ENCODE data around the gene AXIN2.
"Not testable (repeated sequence)": the region's sequence is repeated elsewhere in the genome, so short reads cannot be mapped to it uniquely, and the experiment has no call there.

AXIN2 gene

DNA sequence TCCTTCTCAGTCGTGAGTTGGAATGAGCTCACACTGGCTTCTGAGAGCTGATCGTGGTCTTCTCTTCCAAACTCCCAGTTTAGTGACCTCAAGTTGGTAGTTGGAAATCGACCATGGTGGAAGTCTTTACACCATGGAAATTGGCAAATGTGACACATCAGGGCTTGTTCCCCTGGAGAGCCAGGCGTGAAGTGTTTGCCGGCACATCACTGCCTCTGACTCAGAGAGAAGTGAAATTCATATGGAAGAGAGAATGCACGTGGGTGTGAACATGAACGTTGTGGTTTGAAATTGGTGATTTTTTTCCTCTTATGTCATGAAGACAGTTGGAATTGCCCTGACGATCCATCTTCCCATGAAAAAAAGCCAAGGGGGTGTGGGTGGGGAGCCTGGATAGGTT is 47.4 kb downstream of the AXIN2 start:
- DNase-seq, result no peak

DNA sequence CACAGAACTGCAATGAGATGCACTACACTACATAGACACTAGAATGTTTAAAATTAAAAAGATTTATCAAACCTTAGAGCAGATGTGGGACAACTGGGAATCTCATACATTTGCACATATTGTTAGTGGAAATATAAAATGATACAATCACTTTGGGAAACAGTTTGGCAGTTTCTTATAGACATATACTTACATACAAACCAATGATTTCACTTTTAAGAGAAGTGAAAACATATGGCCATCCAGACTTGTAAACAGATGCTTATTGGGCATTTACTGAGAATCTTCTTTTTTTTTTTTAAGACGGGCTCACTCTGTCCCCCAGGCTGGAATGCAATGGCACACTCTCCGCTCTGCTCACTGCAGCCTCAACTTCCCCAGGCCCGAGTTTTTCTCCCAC is 50.1 kb downstream of the AXIN2 start:
- DNase-seq, result no peak

DNA sequence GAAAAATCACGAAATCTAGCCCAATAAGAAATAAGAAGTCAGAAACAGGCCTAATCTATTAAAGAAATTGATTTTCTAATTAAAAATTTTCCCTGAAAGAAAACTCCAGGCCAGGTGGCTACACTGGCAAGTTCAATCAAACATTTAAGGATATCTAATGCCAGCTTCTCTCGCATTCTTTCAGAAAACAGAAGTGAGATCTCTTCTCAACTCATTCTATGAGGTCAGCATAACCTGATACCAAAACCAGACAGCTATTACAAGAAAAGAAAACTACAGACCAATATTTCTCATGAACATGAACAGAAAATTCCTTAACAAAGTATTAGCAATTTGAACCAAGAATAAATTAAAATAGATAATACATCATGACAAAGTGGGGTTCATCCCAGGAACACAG is 52.4 kb downstream of the AXIN2 start:
- DNase-seq, result no peak

DNA sequence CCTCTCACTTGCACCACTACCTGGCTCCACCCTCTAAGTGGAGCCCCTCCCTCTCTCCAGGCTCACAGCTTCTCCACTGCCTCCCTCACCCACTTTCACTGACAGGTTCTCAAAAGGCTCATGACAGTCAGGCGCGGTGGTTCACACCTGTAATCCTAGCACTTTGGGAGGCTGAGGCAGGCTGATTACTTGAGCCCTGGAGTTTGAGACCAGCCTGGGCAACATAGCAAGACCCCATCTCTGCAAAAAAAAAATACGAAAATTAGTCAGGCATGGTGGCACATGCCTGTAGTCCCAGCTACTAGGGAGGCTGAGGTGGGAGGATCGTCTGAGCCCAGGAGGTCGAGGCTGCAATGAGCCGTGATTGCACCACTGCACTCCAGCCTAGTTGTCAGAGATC is 56.8 kb downstream of the AXIN2 start:
- DNase-seq, result not testable (repeated sequence)

DNA sequence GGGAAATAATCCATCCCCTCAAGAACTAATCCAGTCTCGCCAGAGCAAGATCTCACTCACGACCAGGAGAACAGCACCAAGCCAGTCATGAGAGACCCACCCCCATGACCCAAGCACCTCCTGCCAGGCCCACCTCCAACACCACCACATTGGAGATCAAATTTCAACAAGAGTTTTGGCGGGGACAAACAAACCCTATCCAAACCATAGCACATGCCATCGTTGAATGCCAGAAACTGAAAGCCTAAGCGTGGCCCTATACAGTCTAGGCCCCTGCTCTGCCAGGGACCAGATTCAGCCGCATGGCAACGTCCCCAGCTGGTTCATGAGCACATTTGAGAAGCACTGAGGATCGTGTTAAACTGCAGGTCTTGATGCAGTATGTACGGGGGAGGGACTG is 57.3 kb downstream of the AXIN2 start:
- DNase-seq, result no peak

DNA sequence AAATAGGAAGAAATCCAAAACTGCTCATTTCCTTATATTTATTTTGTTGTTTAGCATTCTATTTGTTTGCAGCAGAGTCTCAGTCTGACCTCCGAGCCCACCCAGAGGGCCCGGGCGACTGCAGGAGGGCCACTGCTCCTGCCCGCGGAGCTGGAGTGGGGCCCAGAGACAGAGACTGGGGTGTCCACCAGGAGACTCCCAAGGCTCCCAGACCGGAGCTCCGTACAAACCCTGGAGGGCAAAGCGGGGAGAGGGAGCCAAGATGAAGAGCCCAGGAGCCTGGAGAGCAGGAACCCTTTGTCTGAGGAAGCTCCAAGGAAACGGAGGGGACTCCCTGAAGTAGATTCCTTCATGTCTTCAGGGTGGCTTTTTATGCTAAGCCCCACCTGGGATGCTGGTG is 57.9 kb downstream of the AXIN2 start:
- no peak for DNase-seq

DNA sequence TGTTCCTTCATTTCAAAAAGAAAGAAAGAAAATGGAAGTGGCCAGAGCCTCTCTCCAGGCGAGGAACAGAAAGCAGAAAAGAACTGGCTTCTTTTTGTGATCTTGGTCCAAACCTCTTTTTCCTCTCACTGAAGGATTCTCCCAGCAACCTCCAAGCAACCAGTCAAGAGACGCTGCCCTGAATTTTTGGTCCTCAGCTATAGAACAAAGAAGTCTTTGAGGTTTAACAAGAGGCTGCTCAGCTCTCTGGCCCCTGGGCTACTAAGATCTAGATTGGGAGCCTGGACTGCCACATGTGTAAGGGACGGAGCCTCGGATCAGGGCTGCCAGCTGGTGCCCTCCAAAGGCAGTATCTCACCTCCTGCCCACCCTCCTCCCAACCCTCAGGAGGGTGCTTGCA is 62.6 kb downstream of the AXIN2 start:
- no peak for DNase-seq

DNA sequence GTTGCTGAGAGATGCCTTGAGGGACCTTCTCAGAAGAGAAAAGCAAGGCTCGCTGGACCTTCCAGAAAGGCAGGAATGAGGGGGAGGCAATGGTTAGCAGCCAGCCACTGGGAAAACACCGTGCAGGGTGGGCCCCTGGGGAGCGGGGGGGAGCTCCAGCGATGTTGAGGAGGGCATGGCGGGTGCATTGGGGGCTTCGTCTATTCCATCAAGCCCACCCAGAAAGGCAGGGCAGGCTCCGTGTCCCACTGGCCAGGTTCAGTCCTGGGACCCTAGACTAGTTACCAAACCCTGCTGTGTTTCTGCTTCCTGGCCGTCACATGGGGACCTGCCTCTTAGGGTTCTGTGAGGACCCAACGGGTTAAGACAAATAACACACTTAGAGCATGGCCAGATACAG is 64.6 kb downstream of the AXIN2 start:
- DNase-seq, result no peak

DNA sequence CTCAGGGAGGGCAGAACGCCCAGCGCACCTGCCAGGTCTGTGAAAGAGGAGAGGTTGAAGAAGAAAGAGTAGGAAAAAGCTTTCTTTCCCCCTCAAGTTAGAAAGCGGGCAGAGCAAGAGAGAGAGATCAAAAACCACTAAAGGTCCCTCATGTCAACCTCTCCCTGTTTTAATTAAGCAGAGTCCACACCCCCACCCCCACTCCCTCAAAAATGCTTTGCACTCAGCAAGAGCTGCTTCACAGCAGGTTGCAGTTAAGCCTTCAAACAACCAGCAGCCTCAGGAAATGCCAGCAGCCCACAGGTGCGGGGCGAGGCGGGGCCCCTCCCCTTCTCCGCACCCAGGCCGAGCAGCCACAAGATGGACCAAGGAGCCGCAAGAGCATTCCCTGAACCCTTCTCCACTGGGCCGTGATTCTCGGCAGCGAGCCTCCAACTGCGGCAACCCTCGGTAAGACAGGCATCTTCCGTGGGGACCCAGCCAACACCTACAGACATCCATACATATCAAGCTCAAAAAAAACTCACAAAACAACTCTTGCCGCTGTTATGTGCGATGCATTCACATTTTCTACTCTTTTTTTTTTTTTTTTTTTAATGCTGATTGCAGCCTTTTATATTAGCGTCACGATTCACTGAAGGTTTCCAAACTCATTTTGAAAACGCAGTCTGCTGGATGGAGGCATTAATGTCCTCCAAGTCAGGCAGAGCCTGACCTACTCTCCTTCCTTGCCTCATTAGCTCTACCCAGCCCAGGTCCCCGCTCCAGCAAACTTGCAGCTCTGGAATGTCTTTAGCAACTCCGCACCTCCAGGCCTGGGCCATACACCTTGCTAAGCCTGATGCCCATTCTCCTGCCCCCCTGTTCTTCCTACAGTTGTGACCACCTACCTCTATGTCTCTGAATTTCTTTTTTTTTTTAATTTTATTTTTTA is 66.1 kb downstream of the AXIN2 start:
- peak; percentile 89 for DNase-seq

DNA sequence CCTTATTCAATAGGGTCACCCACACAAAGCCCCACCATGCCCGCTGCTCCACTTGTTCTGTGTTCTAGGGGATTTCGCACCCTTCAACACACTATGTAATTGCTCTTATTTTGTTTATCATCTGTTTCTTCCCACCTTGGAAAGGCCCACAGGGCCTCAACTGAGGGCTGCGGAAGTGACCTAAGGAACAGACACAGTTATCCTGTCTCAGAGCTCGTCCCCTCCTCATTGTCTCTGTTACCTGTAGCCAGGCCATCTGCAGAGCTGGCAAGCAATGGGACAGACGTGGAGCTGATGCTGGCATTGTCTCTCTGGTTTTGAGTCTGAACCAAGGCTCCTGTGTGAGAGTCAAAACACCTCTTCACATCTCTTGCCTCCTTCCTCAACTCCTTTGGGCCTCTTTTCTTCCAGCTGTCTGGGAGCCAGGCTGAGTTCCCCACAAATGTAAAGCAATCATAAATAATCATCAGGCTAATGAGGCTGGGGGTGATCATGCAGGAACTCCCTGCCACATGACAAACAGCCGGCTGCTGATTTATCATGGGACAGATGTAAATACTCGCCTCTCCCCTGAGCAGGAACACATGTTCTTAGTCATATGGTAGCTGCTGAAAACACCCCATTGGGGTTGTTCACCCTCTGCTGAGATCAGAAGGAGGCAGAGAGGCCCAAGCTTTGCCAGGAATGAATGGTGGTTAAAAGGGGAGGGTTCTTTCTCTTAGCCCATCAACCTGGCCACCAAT is 71.9 kb downstream of the AXIN2 start:
- DNase-seq, result peak; percentile 73

DNA sequence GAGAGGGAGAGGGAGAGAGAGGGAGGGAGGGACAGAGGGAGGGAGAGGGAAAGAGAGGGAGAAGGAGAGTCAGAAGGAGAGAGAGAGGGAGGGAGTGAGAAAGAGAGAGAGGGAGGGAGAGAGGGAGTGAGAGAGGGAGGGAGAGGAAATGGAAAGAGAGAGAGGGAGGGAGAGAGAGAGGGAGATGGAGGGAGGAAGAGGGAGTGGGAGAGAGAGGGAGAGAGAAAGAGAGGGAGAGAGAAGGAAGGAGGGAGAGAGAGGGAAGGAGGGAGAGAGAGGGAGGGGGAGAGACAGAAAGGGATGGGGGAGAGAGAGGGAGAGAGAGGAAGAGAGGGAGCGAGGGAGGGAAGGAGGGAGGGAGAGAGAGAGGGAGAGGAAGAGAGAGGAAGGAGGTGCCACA is 72.8 kb downstream of the AXIN2 start:
- DNase-seq, result no peak

DNA sequence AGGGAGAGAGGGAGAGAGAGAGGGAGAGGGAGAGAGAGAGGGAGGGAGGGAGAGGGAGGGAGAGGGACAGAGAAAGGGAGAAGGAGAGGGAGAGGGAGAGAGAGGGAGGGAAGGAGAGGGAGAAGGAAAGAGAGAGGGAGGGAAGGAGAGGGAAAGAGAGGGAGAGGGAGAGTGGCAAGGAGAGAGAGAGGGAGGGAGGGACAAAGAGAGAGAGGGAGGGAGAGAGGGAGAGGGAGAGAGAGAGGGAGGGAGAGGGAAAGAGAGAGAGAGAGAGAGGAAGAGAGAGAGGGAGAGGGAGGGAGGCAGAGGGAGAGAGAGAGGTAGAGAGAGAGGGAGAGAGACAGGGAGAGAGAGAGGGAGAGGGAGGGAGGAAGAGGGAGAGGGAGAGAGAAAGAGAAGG is 73.5 kb downstream of the AXIN2 start:
- no peak for DNase-seq

DNA sequence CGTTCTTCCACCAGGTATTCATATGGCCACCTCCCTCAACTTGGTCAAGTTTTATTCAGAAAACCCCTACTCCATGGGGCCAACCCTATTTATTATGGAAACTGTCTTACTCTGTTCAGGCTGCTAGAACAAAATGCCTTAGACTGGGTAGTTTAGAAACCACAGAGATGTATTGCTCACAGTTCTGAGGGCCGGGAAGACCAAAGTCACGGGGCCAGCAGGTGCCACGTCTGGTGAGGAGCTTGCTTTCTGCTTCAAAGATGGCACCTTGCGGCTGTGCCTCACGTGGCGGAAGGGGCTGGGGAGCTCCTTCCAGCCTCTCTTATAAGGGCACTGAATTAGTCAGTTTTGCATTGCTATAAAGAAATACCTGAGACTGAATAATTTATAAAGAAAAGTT is 74.3 kb downstream of the AXIN2 start:
- DNase-seq, result no peak

DNA sequence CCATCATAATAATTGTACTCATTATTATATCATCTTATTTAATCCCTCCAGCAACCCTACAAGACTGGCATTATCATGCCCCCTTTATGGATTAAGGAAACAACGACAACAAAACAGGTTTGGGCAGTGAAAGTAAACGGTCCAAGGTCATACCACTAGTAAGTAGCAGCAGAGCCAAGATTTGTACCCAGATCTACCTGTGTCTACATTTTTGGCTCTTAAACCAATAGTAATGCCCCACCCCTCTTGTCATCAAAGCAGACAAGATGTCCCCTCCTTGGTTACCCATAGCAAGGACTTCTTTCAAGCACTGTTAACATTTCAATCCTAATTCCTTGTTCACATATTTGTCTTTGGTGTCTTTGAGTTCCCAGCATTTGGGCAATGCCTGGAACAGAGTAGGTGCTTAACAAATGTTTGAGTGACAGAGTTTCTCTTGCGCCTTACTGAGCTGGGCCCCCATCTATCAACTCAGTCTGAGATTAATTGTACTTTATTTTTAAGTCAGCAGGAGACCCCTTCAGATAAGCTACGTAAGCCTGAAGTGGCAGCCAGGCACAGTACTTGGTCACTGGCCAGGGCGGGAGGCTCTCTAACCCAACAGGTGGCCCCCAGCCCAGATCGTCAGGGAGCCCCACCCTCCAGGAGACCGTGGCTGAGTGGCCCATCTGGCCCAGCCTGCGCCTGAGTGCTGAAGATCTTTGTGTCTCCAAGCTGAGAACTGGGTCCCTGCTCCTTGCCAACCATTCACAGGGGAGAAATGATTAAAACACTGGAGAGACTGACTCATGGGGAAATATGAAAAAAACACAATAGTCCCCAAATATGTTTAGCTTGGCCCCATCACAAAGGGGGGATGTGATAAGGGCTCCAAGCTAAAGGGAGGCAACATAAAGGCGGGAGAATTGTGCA is 75.8 kb downstream of the AXIN2 start:
- DNase-seq, result peak; percentile 37

DNA sequence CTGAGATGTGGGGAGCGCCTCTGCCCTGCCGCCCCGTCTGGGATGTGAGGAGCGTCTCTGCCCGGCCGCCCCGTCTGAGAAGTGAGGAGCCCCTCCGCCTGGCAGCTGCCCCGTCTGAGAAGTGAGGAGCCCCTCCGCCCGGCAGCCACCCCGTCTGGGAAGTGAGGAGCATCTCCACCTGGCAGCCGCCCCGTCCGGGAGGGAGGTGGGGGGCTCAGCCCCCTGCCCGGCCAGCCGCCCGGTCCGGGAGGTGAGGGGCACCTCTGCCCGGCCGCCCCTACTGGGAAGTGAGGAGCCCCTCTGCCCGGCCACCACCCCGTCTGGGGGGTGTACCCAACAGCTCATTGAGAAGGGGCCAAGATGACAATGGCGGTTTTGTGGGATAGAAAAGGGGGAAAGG is 77.0 kb downstream of the AXIN2 start:
- not testable (repeated sequence) for DNase-seq

DNA sequence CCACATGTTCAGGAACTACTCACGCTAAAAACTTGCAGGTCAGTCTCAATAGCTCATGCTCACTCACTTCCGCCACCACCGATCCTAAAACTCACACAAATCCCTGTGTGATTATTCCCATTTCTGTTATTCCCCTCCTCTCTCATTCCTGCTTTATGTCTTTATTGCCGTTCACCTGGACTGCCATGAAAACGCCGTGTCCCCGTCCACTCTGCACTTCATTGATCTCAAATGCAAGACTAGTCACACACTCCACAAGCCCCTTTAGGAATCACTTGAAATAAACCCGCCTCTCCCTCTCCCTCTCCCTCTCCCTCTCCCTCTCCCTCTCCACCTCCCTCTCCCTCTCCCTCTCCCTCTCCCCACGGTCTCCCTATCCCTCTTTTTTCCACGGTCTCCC is 78.0 kb downstream of the AXIN2 start:
- no peak for DNase-seq

DNA sequence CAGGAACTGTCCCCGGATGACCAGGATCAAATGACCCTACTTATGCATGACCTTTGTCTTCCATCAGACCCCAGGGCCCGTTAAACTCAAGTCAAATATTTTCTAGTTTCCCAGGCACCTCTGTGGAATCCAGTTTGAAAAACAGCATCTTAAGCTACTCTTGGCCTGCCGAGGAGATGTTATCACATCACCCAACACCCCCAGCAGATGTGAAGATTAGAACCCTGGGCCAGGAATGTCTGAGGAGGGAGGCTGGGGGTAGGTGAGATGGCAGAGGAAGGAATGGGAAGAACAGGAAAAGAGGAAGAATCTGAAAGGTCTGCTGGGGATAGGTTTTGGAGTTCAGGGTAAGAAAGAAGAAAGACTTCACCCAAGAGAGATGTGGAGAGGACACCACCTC is 79.2 kb downstream of the AXIN2 start:
- no peak for DNase-seq

DNA sequence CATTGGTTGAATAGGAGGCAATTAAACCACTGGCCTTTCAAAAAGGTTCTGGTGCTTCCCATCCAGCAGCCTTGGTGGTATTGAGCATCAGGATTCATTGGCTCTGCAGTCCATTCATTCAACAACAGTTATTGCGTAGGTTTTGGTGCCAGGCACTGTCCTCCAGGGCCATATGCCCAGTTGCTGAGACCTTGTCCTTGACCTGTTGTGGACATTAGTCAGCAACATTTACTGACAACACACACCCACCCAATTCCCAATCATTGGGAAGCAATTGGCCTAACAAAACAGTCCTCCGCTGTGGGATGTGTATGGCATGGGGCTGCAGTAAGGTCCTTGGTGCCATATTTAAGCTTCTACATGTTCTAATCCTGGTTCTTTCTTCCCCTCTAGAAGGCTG is 82.2 kb downstream of the AXIN2 start:
- no peak for DNase-seq
